PFSK-1 (cell line): ENCODE measurements around the gene KBTBD6.

ENCODE experiments used
- REST ChIP-seq, 2 experiments: IDR thresholded peaks; 2 replicates each; pipeline versions ENCODE4 v1.6.1 to v1.8.0; 2011 to 2012; ENCODE audit warnings: low read depth in 2 of 2, low read length in 2 of 2, control low read depth in 1 of 2, inconsistent platforms in 1 of 2, mild to moderate bottlenecking in 1 of 2, moderate library complexity in 1 of 2; ENCODE audit not compliant: insufficient read depth in 1 of 2
- SIN3A ChIP-seq: IDR thresholded peaks from 2 replicates; pipeline ENCODE4 v1.6.1; 2012; ENCODE audit warnings: mild to moderate bottlenecking, low read length, moderate library complexity, borderline replicate concordance; ENCODE audit not compliant: insufficient read depth
- TAF1 ChIP-seq: IDR thresholded peaks from 2 replicates; pipeline ENCODE4 v1.6.1; 2012; ENCODE audit warnings: low read length, control low read depth, borderline replicate concordance; ENCODE audit not compliant: insufficient read depth

GRCh38 chr13:41111454-41111853, 21.1 kb downstream of the KBTBD6 start:
- TF ChIP-seq REST (IDR thresholded peaks at IDR 0.05; ENCODE audit: insufficient read depth in 1 of 2, low read depth in 2 of 2, low read length in 2 of 2) (no peak), TAF1 (no peak), SIN3A (no peak)
